Measurements from ENCODE around the gene EGR4. TPM values are rescaled to one million over a fixed set of nuclear protein-coding genes. Genes with fewer than 3 reads are reported as not detected.

EGR4 gene
- total RNA-seq, 1 donor from 2014 or later, result not detected

DNA sequence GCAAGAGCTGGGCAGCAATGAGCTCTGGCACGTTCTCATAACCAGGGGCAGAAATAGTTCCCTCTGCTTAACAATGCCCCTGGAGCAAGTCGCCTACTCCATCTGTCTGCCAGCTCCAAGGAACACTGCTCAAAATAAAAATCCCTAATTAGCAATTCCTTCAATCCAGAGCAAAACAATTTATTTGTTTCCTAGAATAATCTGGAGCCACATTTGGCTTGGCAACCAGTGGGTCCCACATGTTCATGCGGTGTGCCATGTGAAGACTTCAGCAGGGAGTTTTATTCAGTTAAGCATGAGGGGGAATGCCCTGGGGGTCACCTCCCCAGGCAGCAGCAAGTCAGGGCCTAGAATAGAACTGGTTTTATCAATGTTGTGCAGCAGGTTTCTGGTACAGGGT, 7.6 kb upstream of the EGR4 start:
- no peak for ATAC-seq
- Histone ChIP-seq H3K4me1 (no peaks in the 10 kb centered on the region), H3K27me3 (peaks cover 45% of the 10 kb centered on the region), H3K27ac (no peak overlapping the region), H3K9me3 (no peaks in the 10 kb centered on the region), H3K4me3 (no peak overlapping the region), H3K36me3 (no peaks in the 10 kb centered on the region)
- no peak for DNase-seq
- TF ChIP-seq, protein P1, sequence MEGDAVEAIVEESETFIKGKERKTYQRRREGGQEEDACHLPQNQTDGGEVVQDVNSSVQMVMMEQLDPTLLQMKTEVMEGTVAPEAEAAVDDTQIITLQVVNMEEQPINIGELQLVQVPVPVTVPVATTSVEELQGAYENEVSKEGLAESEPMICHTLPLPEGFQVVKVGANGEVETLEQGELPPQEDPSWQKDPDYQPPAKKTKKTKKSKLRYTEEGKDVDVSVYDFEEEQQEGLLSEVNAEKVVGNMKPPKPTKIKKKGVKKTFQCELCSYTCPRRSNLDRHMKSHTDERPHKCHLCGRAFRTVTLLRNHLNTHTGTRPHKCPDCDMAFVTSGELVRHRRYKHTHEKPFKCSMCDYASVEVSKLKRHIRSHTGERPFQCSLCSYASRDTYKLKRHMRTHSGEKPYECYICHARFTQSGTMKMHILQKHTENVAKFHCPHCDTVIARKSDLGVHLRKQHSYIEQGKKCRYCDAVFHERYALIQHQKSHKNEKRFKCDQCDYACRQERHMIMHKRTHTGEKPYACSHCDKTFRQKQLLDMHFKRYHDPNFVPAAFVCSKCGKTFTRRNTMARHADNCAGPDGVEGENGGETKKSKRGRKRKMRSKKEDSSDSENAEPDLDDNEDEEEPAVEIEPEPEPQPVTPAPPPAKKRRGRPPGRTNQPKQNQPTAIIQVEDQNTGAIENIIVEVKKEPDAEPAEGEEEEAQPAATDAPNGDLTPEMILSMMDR (IDR thresholded peaks at IDR 0.05), result no peak
- intact Hi-C loops (cut with DNase I), result no loop called here

- H3K27ac ChIP-seq, result no peak overlapping the region
- DNase-seq, result no peak
- TF ChIP-seq, protein P1 (IDR thresholded peaks at IDR 0.05), result no peak
- H3K4me1 ChIP-seq, result no peaks in the 10 kb centered on the region
- H3K27me3 ChIP-seq, result peaks cover 78% of the 10 kb centered on the region
- intact Hi-C loops (cut with DNase I), result no loop called here
- H3K36me3 ChIP-seq, result no peaks in the 10 kb centered on the region
- no peak for ATAC-seq
- H3K9me3 ChIP-seq, result no peaks in the 10 kb centered on the region
- H3K4me3 ChIP-seq, result no peak overlapping the region
These were observed 4.2 kb upstream of the EGR4 start for GRCh38 chr2:73297586-73297985.

- Histone ChIP-seq H3K36me3 (no peaks in the 10 kb centered on the region), H3K27me3 (peaks cover 82% of the 10 kb centered on the region), H3K4me1 (no peaks in the 10 kb centered on the region), H3K9me3 (no peaks in the 10 kb centered on the region), H3K4me3 (no peak overlapping the region), H3K27ac (no peak overlapping the region)
- intact Hi-C loops (cut with DNase I), result no loop called here
- TF ChIP-seq, protein P1 (IDR thresholded peaks at IDR 0.05), result no peak
- DNase-seq (no peak), ATAC-seq (no peak)
These were observed 3.8 kb upstream of the EGR4 start for GRCh38 chr2:73297151-73297559.

- TF ChIP-seq, protein P1 (IDR thresholded peaks at IDR 0.05), result no peak
- Histone ChIP-seq H3K36me3 (no peaks in the 10 kb centered on the region), H3K4me3 (no peak overlapping the region), H3K4me1 (peaks cover 11% of the 10 kb centered on the region), H3K27me3 (peaks cover 91% of the 10 kb centered on the region), H3K27ac (no peak overlapping the region), H3K9me3 (no peaks in the 10 kb centered on the region)
- intact Hi-C loops (cut with DNase I), result no loop called here
- DNase-seq (no peak), ATAC-seq (no peak)
These were observed 2.5 kb upstream of the EGR4 start for GRCh38 chr2:73295751-73296400.

DNA sequence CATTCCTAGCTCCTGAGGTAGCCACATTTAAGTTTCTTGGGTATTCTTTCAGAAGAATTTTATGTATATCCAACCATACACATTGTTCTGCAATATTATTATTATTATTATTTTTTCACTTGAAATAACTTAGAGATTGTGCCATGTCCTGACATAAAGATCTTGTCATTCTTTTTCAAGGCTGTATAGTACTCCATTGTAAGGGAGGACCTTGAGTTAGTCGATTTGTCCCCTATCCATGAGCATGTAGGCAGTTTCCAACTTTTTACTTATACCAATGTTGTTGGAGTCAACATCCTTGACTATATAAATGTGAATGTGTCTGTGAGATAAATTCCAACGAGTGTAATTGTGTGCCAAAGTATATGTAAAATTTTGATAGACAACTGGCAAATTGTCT, 891 bp upstream of the EGR4 start:
- no peak overlapping the region for H3K4me3 ChIP-seq
- ATAC-seq (no peak), DNase-seq (no peak)
- TF ChIP-seq, protein P1 (IDR thresholded peaks at IDR 0.05), result no peak
- peaks cover 95% of the 10 kb centered on the region for H3K27me3 ChIP-seq
- H3K36me3 ChIP-seq, result no peaks in the 10 kb centered on the region
- H3K4me1 ChIP-seq, result peaks cover 11% of the 10 kb centered on the region
- intact Hi-C loops (cut with DNase I), result no loop called here
- no peaks in the 10 kb centered on the region for H3K9me3 ChIP-seq
- no peak overlapping the region for H3K27ac ChIP-seq

Measured in upper lobe of right lung (tissue), 1 donor.